HG03460 (cell line): ENCODE data around the gene DEPDC4.
A peak's percentile ranks its signal among the peaks of the same experiment; 100 is the strongest.

Experiments
- ATAC-seq: cut with Tn5 transposase; IDR thresholded peaks from one replicate; pipeline ENCODE4 v1.9.1; 2021; ENCODE audit not compliant: unreplicated experiment

DEPDC4 gene

GRCh38 chr12:100215209-100215608 is 51.7 kb downstream of the DEPDC4 start:
- no peak for ATAC-seq

GRCh38 chr12:100214518-100214917 is 52.4 kb downstream of the DEPDC4 start:
- no peak for ATAC-seq

DNA sequence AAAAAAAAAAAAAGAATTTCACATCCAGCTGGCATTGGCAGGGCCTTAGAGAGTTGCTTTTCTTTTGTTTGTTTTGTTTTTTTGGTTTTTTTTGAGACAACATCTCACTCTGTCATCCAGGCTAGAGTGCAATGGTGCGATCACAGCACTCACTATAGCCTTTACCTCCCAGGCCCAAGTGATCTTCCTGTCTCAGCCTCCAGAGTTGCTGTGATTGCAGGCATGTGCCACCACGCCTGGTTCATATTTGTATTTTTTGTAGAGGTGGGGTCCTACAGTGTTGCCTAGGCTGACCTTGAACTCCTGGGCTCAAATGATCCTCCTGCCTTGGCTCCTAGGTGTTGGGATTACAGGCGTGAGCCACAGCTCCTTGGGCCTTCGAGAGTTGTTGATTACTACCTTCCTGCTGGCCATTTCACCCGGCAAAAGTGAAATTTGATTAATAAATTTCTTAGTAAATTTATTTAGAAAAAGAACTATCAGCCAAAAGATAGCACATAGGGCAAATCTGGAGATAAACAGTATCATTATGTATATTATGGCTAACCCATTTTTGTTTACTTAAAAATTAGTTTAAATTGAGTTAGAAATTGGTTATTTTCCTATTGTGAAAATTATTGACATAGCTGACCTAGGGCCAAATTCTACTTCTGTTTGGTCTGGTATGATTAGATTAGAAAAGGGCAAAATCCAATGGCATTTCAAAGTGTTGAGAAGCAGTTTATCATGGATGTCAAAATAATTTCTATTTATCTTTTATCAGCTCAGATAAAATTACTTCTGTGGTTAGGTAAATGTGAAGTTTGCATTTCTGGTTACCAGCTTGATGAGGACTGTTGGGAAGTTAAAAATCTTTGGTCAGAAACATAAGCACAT is 53.6 kb downstream of the DEPDC4 start:
- ATAC-seq: no peak

DNA sequence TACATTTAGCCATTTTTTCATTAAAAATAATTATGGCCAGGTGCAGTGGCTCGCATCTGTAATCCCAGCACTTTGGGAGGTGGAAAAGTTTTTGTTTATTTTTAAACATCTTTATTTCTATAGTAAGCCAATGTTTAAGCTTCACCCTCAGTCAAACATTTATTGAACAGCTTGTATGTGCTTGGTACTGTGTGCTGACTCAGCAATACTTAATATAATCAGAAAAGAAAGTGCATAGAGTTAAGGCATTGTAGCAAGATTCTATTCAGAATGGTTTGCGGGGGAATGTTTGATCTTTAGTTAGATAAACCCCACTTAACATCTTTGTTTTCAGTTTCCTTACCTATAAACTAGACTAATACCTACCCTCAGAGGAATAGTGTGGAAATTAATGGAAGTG is 55.2 kb downstream of the DEPDC4 start:
- ATAC-seq: no peak

DNA sequence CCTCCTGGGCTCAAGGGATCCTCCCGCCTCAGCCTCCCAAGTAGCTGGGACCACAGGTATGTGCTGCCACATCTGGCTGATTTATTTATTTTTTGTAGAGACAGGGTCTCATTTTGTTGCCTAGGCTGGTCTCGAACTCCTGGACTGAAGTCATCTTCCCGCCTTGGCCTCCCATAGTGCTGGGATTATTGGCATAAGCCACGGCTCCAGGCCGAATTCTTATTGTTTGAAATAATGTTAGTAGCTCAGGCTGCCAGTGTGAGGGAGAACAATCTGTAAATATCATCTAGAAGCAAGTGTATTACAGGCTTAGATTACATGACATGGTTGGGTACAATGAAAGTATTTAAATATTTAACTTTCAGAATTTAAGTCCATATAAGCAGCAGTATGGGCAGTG is 58.0 kb downstream of the DEPDC4 start:
- no peak for ATAC-seq

DNA sequence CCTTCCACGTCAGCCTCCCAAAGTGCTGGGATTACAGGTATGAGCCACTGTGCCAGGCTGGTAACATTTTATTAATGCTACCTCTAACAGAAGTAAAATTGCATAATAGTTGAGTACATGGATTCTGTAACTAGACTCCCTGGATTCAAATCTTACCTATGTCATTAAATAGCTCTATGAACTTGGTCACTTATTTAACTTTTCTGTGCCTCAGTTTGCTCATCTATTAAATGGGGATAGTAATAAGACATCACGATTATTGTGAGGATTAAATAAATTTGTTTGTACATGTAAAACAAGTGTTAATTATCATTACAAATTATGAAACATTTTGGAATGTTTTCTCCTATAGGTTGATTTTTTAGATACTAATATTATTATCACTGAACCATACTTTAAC is 59.6 kb downstream of the DEPDC4 start:
- no peak for ATAC-seq

DNA sequence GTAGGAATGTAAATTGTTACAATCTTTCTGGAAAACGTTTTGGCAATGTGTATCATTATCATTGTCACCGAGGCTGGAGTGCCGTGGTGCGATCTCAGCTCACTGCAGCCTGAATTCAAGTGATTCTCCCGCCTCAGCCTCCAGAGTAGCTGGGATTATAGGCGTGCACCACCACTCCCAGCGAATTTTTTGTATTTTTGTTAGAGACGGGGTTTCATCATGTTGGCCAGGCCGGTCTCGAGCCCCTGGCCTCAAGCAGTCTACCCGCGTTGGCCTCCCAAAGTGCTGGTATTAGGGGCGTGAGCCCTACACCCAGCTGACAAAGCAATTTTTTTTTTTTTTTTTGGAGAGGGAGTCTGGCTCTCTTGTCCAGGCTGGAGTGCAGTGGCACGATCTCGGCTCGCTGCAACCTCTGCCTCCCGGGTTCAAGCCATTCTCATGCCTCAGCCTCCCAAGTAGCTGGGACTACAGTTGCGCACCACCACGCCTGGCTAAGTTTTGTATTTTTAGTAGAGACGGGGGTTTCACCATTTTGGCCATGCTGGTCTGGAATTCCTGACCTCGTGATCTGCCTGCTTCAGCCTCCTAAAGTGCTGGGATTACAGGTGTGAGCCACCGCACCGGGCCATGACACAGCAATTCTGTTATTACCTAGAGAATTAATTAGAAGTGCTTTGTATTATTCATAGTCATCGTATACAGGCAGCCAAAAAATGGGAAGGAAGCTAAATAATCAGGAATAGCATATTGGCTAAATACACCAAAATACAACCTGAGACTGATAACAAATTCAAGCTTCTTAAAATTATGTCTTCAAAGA is 65.1 kb downstream of the DEPDC4 start:
- no peak for ATAC-seq

- ATAC-seq: peak; percentile 86
Observed at GRCh38 chr12:100200463-100201181, 66.3 kb downstream of the DEPDC4 start, which contains the start of gene ACTR6. Gene ACTR6 (plus strand): TSS chr12:100200815. CDS start chr12:100200852, 37 bp downstream.

DNA sequence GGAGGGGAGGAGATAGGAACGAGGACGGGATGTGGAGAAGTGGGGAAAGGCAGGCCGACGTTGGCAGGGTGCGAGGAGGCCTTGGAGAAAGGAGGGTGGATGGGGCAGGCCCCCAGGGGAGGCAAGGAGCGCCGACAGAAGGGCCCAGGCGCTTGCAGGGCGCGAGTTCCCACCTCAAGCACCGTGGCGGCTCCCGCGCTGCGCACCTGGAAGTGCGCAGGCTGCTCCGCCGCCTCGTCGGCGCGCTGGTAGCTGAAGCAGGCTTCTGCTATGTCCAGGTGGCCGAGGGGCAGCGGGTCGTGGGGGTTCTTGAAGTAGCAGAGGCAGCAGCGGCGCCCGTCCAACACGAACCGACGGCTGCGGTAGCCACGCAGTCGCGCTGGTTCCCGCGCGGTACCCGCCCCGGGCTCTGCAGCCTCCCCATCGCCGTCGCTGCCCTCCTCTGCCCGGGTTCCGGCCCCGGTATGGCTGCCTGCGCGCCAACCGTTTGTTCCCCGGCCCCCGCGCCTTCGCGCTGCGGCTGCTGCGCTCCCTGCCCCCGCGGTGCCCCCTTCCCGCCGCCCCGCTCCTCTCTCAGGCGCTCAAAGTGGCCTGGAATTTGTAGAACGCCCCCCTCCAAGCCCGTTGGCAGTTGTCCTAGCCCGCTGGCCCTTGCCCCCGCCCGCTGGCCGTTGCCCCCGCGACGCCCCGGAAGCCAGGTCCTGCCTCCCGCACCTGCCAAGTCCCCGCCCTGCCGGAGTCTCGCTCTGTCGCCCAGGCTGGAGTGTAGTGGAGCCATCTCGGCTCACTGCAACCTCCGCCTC is 67.3 kb downstream of the DEPDC4 start:
- peak; percentile 81 for ATAC-seq

- no peak for ATAC-seq
Observed at GRCh38 chr12:100199023-100199346, 67.9 kb downstream of the DEPDC4 start.

DNA sequence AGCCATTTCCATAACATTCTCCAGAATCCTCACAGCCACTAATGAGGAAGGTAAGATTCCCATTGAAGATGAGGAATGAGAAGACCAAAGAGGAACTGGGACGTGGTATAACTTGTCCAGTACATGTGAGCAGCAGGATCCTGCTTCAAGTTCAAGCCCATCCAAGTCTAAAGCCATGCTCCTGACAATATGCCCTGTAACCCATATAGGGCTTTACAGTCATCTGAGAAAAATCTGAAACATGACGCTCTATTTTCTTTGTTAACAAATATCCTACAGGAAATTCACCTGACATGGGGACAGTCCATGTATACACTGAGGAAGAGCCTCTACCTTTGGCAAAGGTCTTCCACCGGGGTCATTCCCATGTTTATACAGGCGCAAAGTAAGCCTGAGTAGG is 69.4 kb downstream of the DEPDC4 start:
- ATAC-seq: no peak

DNA sequence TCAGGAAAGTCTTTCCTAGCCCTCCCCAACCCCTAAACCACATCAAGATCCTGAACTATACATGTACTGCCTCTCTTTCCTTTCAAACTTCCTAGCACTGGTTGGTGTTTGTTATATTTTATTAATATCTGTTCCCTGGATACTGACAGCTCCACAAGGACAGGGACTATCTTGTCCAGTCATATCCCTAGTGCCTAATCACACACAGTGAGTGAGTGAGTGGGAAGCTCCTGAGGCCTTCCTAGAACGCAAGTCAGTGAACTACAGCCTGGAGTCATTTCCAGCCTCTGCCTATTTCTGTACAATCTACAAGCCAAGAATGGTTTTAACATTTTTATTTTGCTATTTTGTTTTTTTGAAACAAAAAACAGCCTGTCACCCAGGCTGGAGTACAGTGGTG is 73.8 kb downstream of the DEPDC4 start:
- ATAC-seq: no peak
